ENCODE data around the gene PFN1.
"Not testable (repeated sequence)": the region's sequence is repeated elsewhere in the genome, so short reads cannot be mapped to it uniquely, and the experiment has no call there.

The PFN1 gene

GRCh38 chr17:4920351-4921048 is 27.8 kb downstream of the PFN1 start:
- DNase-seq, result no peak

- no peak for DNase-seq
Measured at GRCh38 chr17:4919511-4920047, 28.8 kb downstream of the PFN1 start.

GRCh38 chr17:4914551-4914950 is 33.8 kb downstream of the PFN1 start:
- not testable (repeated sequence) for DNase-seq

- DNase-seq, result no peak
Measured at GRCh38 chr17:4913994-4914393, 34.3 kb downstream of the PFN1 start.

- DNase-seq, result peak; percentile 60
Measured at GRCh38 chr17:4908711-4909496, 39.4 kb downstream of the PFN1 start.

GRCh38 chr17:4908301-4908700 is 40.0 kb downstream of the PFN1 start:
- DNase-seq, result no peak

- not testable (repeated sequence) for DNase-seq
Measured at GRCh38 chr17:4906642-4907041, 41.7 kb downstream of the PFN1 start.

GRCh38 chr17:4903051-4903818 is 45.1 kb downstream of the PFN1 start, which contains the start of gene CHRNE:
Gene CHRNE (minus strand): TSS chr17:4903098. CDS start chr17:4903063, 35 bp downstream.
- DNase-seq, result peak; percentile 71

- DNase-seq, result no peak
Measured at GRCh38 chr17:4902540-4902939, 45.8 kb downstream of the PFN1 start.

GRCh38 chr17:4901648-4902344 is 46.5 kb downstream of the PFN1 start:
- peak; percentile 17 for DNase-seq

GRCh38 chr17:4901108-4901647 is 47.2 kb downstream of the PFN1 start:
- DNase-seq, result no peak

GRCh38 chr17:4900231-4901107 is 47.9 kb downstream of the PFN1 start:
- peak; percentile 26 for DNase-seq

- peak; percentile 95 for DNase-seq
Measured at GRCh38 chr17:4899341-4900230, 48.7 kb downstream of the PFN1 start, which contains the start of gene C17orf107. Gene C17orf107 (plus strand): TSS chr17:4899536. CDS start chr17:4899763, 227 bp downstream.

GRCh38 chr17:4898927-4899326 is 49.4 kb downstream of the PFN1 start:
- DNase-seq, result peak; percentile 14

- DNase-seq, result no peak
Measured at GRCh38 chr17:4898351-4898750, 50.0 kb downstream of the PFN1 start.

- no peak for DNase-seq
Measured at GRCh38 chr17:4897785-4898184, 50.5 kb downstream of the PFN1 start.

- no peak for DNase-seq
Measured at GRCh38 chr17:4897198-4897687, 51.1 kb downstream of the PFN1 start.

- DNase-seq, result no peak
Measured at GRCh38 chr17:4896332-4897197, 51.8 kb downstream of the PFN1 start.
